Retinal pigment epithelial cell (primary cell): ENCODE measurements around the gene CACNA1C.

Source experiments
- DNase-seq: peaks from one replicate; pipeline ENCODE4 v3.0.0-alpha.2; 2010; ENCODE audit warnings: low read depth
- H3K4me3 ChIP-seq: 2 replicates; pipeline ENCODE4 v1.5.1; 2011; ENCODE audit warnings: mild to moderate bottlenecking, low read length, control low read depth, moderate library complexity
- CTCF ChIP-seq: conservative IDR thresholded peaks from 2 replicates; pipeline ENCODE4 v1.5.1; 2011; ENCODE audit warnings: low read depth, low read length, control low read depth, inconsistent platforms

CACNA1C gene

GRCh38 chr12:2492236-2492635 is 439.4 kb downstream of the CACNA1C start:
- H3K4me3 ChIP-seq = no peak overlapping the region
- DNase-seq = no peak
- TF ChIP-seq CTCF = no peak

GRCh38 chr12:2493086-2493485 is 440.3 kb downstream of the CACNA1C start:
- DNase-seq = no peak
- TF ChIP-seq CTCF = no peak
- H3K4me3 ChIP-seq = no peak overlapping the region

GRCh38 chr12:2494486-2495192 is 441.9 kb downstream of the CACNA1C start:
- H3K4me3 ChIP-seq = no peak overlapping the region
- TF ChIP-seq CTCF = no peak
- no peak for DNase-seq

- H3K4me3 ChIP-seq = no peak overlapping the region
- DNase-seq = no peak
- no peak for TF ChIP-seq CTCF
These were observed 442.8 kb downstream of the CACNA1C start for GRCh38 chr12:2495417-2496112.

GRCh38 chr12:2498964-2499500 is 446.2 kb downstream of the CACNA1C start:
- TF ChIP-seq CTCF = no peak
- no peak for DNase-seq
- no peak overlapping the region for H3K4me3 ChIP-seq

GRCh38 chr12:2501464-2502191 is 448.8 kb downstream of the CACNA1C start:
- H3K4me3 ChIP-seq = no peak overlapping the region
- TF ChIP-seq CTCF = no peak
- DNase-seq = no peak
